ENCODE measurements around the gene DOCK6.

The DOCK6 gene

GRCh38 chr19:11261971-11262839 is at the start of gene DOCK6:
TSS of gene DOCK6 (minus strand) at chr19:11262524. CDS start at chr19:11262440, 84 bp downstream.
- DNase-seq: peak; percentile 32

GRCh38 chr19:11306337-11306736 is 44.0 kb upstream of the DOCK6 start:
- no peak for DNase-seq

- no peak for DNase-seq
These were observed 42.6 kb upstream of the DOCK6 start for GRCh38 chr19:11304936-11305335.

- no peak for DNase-seq
These were observed 38.4 kb upstream of the DOCK6 start for GRCh38 chr19:11300811-11301120.

GRCh38 chr19:11299946-11300810 is 37.9 kb upstream of the DOCK6 start:
- no peak for DNase-seq

- DNase-seq: peak; percentile 50
These were observed 33.9 kb upstream of the DOCK6 start for GRCh38 chr19:11296264-11296663.

GRCh38 chr19:11295665-11296245 is 33.4 kb upstream of the DOCK6 start, which contains the start of gene TSPAN16:
TSS of gene TSPAN16 (plus strand) at chr19:11296160. CDS start at chr19:11296298, 138 bp downstream.
- DNase-seq: no peak

GRCh38 chr19:11295180-11295579 is 32.9 kb upstream of the DOCK6 start:
- no peak for DNase-seq

GRCh38 chr19:11293433-11294389 is 31.4 kb upstream of the DOCK6 start:
- DNase-seq: peak; percentile 86

GRCh38 chr19:11291991-11292390 is 29.7 kb upstream of the DOCK6 start:
- DNase-seq: no peak

GRCh38 chr19:11291415-11291814 is 29.1 kb upstream of the DOCK6 start:
- DNase-seq: no peak

GRCh38 chr19:11290256-11290655 is 27.9 kb upstream of the DOCK6 start:
- no peak for DNase-seq

- peak; percentile 52 for DNase-seq
These were observed 26.0 kb upstream of the DOCK6 start for GRCh38 chr19:11288349-11288748.

- no peak for DNase-seq
These were observed 24.1 kb upstream of the DOCK6 start for GRCh38 chr19:11286312-11286974.

GRCh38 chr19:11284515-11284914 is 22.2 kb upstream of the DOCK6 start:
- no peak for DNase-seq

- DNase-seq: no peak
These were observed 19.2 kb upstream of the DOCK6 start for GRCh38 chr19:11281356-11282049.

GRCh38 chr19:11279505-11280236 is 17.3 kb upstream of the DOCK6 start:
- DNase-seq: peak; percentile 66

GRCh38 chr19:11278670-11279069 is 16.3 kb upstream of the DOCK6 start:
- DNase-seq: no peak

GRCh38 chr19:11274533-11275086 is 12.3 kb upstream of the DOCK6 start:
- DNase-seq: no peak

- DNase-seq: no peak
These were observed 11.7 kb upstream of the DOCK6 start for GRCh38 chr19:11273989-11274388.
